ENCODE measurements around the gene BMERB1.
"Not testable (repeated sequence)": the region's sequence is repeated elsewhere in the genome, so short reads cannot be mapped to it uniquely, and the experiment has no call there.

BMERB1 gene

DNA sequence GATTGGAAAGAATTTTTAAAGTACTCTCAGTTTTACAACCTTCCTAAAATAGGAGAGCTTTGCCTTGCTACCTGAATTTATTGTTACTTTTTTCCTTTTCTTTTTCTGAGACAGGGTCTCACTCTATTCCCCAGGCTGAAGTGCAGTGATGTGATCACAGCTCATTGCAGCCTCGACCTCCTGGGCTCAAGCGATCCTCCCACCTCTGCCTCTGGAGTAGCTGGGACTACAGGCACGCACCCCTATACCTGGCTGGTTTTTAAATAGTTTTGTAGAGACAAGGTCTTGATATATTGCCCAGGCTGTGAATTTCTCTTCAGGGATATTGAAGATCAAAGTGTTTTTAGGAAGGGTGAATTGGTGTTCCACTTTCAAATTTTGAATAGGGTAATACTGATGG, 35.1 kb upstream of the BMERB1 start:
- Histone ChIP-seq H3K9me3 (ENCODE audit: severe bottlenecking) (no peaks in the 10 kb centered on the region), H3K27me3 (ENCODE audit: insufficient read depth, low read depth, severe bottlenecking) (no peaks in the 10 kb centered on the region), H3K27ac (no peak overlapping the region), H3K36me3 (no peaks in the 10 kb centered on the region), H3K4me3 (ENCODE audit: low read depth, low read length) (no peak overlapping the region)
- TF ChIP-seq, protein P1, sequence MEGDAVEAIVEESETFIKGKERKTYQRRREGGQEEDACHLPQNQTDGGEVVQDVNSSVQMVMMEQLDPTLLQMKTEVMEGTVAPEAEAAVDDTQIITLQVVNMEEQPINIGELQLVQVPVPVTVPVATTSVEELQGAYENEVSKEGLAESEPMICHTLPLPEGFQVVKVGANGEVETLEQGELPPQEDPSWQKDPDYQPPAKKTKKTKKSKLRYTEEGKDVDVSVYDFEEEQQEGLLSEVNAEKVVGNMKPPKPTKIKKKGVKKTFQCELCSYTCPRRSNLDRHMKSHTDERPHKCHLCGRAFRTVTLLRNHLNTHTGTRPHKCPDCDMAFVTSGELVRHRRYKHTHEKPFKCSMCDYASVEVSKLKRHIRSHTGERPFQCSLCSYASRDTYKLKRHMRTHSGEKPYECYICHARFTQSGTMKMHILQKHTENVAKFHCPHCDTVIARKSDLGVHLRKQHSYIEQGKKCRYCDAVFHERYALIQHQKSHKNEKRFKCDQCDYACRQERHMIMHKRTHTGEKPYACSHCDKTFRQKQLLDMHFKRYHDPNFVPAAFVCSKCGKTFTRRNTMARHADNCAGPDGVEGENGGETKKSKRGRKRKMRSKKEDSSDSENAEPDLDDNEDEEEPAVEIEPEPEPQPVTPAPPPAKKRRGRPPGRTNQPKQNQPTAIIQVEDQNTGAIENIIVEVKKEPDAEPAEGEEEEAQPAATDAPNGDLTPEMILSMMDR (IDR thresholded peaks at IDR 0.05; ENCODE audit: low read depth, low read length): no peak
- DNase-seq: no peak

DNA sequence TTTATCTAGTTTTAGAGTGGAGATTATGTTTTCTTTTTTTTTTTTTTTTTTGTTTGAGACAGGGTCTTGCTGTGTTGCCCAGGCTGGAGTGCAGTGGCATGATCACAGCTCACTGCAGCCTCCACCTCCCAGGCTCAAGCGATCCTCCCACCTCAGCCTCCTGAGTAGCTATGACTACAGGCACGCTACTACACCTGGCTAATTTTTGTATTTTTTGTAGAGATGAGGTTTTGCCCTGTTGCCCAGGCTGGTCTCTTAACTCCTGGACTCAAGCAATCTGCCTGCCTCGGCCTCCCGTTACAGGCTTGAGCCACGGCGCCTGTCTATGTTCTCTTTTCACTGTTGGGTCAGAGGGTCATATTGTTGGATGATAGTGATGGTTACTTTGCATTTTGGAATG, 34.1 kb upstream of the BMERB1 start:
- not testable (repeated sequence) for H3K4me3 ChIP-seq (ENCODE audit: low read depth, low read length); H3K27ac ChIP-seq; H3K9me3 ChIP-seq (ENCODE audit: severe bottlenecking); H3K27me3 ChIP-seq (ENCODE audit: insufficient read depth, low read depth, severe bottlenecking); DNase-seq; H3K36me3 ChIP-seq

DNA sequence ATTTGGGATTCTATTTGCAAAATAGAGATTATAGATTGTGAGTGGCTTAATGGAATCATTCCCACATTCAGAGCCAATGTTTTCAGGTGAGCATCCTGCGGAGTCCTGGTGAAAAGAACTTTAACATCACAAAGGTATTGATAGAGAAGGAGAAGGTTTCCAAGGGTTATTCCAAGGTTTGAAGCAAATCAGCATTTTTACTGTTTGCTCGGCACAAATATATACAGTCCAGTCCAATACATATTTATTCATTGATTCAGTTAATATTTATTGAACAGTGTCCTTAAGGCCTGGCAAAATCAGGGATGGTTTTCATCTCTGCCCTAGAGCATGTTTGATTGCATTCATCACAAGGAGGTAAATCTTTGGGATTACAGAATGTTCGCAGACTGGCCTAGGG, 32.4 kb upstream of the BMERB1 start:
- no peaks in the 10 kb centered on the region for H3K9me3 ChIP-seq (ENCODE audit: severe bottlenecking)
- H3K27ac ChIP-seq: no peak overlapping the region
- no peaks in the 10 kb centered on the region for H3K27me3 ChIP-seq (ENCODE audit: insufficient read depth, low read depth, severe bottlenecking)
- no peaks in the 10 kb centered on the region for H3K36me3 ChIP-seq
- no peak for DNase-seq
- no peak overlapping the region for H3K4me3 ChIP-seq (ENCODE audit: low read depth, low read length)
- TF ChIP-seq, protein P1 (IDR thresholded peaks at IDR 0.05; ENCODE audit: low read depth, low read length): no peak

DNA sequence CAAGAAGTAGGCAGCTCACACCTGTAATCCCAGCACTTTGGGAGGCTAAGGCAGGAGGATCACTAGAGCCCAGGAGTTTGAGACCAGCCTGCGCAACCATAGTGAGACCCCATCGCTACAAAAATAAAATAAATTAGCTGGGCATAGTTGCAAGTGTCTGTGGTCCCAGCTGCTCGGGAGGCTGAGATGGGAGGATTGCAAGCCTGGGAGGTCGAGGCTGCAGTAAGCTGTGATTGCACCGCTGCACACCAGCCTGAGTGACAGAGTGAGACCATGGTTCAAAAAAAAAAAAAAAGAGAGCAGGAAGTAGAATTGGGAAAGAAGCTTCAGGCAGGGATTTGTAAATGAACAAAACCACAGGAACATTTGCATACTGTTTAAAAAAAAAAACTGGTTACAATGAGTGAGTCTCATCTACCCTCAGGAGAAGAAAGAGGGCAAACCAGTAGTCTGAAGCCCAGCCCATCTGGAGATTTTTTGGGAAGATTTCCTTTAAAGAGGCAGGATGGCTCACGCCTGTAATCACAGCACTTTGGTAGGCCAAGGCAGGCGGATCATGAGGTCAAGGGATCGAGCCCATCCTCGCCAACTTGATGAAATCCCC, 30.9 kb upstream of the BMERB1 start:
- no peak overlapping the region for H3K27ac ChIP-seq
- no peaks in the 10 kb centered on the region for H3K9me3 ChIP-seq (ENCODE audit: severe bottlenecking)
- H3K36me3 ChIP-seq: no peaks in the 10 kb centered on the region
- H3K4me3 ChIP-seq (ENCODE audit: low read depth, low read length): no peak overlapping the region
- no peaks in the 10 kb centered on the region for H3K27me3 ChIP-seq (ENCODE audit: insufficient read depth, low read depth, severe bottlenecking)
- no peak for DNase-seq
- TF ChIP-seq, protein P1 (IDR thresholded peaks at IDR 0.05; ENCODE audit: low read depth, low read length): no peak

DNA sequence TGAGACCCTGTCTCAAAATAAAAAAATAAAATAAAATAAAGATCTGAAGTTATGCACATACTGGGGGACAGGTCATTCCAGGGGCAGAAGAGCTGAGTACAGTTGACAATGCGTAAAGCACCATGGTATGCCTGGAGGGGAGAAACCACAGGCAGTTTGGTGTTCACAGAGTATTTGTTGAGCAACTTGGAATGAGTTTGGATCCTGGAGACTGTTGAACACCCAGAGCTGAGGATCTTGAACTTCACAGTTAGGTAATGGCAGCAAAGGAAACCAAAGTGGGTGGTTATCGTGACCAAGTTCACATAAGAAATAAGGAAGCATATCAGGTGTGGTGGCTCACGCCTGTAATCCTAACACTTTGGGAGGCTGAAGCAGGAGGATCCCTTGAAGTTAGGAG, 30.3 kb upstream of the BMERB1 start:
- H3K4me3 ChIP-seq (ENCODE audit: low read depth, low read length); DNase-seq; H3K36me3 ChIP-seq; H3K9me3 ChIP-seq (ENCODE audit: severe bottlenecking); H3K27me3 ChIP-seq (ENCODE audit: insufficient read depth, low read depth, severe bottlenecking); H3K27ac ChIP-seq: not testable (repeated sequence)

DNA sequence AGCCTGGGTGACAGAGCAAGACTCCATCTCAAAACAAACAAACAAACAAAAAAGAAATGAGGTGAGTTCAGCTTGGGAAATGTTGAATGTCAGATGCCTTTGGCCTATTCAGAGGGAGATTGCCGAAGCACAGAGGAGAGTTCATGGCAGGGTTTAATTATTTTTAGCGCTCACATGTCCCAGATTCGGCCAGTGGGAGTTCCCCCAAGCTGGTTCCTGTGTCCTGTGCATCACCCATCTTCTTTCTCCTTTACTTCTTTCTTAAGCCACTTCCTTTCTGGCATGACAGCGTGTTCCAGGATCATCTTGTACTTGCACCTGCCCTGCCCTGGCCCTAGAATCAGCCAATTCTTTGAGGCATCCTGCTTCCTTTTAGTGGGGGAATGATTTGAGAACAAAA, 29.6 kb upstream of the BMERB1 start:
- Histone ChIP-seq H3K36me3 (no peaks in the 10 kb centered on the region), H3K4me3 (ENCODE audit: low read depth, low read length) (no peak overlapping the region), H3K9me3 (ENCODE audit: severe bottlenecking) (no peaks in the 10 kb centered on the region), H3K27ac (no peak overlapping the region), H3K27me3 (ENCODE audit: insufficient read depth, low read depth, severe bottlenecking) (no peaks in the 10 kb centered on the region)
- no peak for DNase-seq
- TF ChIP-seq, protein P1 (IDR thresholded peaks at IDR 0.05; ENCODE audit: low read depth, low read length): no peak

DNA sequence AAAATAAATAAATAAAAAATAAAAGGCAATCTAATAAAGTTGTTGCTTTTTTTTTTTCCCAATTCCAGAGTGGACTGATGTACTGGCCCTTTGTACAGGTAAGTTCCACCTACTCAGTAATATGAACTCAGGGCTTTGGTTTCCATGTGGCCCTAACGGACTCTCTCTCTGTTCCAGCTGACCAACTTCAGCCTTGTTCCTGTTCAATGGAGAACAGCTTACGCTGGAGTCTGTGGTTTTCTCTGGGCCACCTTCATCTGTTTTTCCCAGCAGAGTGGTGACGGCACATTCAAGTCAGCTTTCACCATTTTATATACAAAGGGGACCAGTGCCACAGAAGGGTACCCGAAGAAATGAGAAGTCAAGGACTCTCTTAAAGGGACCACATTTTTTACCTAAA, 26.6 kb upstream of the BMERB1 start:
- H3K36me3 ChIP-seq; H3K9me3 ChIP-seq (ENCODE audit: severe bottlenecking); H3K4me3 ChIP-seq (ENCODE audit: low read depth, low read length); H3K27me3 ChIP-seq (ENCODE audit: insufficient read depth, low read depth, severe bottlenecking); H3K27ac ChIP-seq; DNase-seq: not testable (repeated sequence)

DNA sequence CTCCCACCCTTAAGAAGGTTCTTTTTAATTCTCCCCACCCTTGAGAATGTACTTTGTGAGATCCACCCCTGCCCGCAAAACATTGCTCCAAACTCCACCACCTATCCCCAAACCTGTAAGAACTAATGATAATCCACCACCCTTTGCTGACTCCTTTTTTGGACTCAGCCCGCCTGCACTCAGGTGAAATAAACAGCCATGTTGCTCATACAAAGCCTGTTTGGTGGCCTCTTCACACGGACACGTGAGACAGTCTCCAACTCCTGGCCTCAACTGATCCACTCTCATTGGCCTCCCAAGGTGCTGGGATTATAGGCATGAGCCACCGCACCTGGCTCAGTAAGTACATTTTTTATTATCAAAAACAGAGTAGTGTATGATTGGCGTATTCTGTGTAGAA, 24.9 kb upstream of the BMERB1 start:
- not testable (repeated sequence) for DNase-seq; H3K4me3 ChIP-seq (ENCODE audit: low read depth, low read length); H3K9me3 ChIP-seq (ENCODE audit: severe bottlenecking); H3K36me3 ChIP-seq; H3K27ac ChIP-seq; H3K27me3 ChIP-seq (ENCODE audit: insufficient read depth, low read depth, severe bottlenecking)
